WI38 (cell line): Measurements from ENCODE around the gene SPIB.
A peak's percentile ranks its signal among the peaks of the same experiment; 100 is the strongest.

Experiments used
- H3K4me3 ChIP-seq: 2 replicates; pipeline ENCODE4 v1.5.1; 2011; ENCODE audit warnings: low read depth, mild to moderate bottlenecking, control low read depth, low read length
- CTCF ChIP-seq: IDR thresholded peaks from 2 replicates; pipeline ENCODE4 v1.5.1; 2012; ENCODE audit warnings: low read depth, mild to moderate bottlenecking, control low read depth, low read length

SPIB gene

DNA sequence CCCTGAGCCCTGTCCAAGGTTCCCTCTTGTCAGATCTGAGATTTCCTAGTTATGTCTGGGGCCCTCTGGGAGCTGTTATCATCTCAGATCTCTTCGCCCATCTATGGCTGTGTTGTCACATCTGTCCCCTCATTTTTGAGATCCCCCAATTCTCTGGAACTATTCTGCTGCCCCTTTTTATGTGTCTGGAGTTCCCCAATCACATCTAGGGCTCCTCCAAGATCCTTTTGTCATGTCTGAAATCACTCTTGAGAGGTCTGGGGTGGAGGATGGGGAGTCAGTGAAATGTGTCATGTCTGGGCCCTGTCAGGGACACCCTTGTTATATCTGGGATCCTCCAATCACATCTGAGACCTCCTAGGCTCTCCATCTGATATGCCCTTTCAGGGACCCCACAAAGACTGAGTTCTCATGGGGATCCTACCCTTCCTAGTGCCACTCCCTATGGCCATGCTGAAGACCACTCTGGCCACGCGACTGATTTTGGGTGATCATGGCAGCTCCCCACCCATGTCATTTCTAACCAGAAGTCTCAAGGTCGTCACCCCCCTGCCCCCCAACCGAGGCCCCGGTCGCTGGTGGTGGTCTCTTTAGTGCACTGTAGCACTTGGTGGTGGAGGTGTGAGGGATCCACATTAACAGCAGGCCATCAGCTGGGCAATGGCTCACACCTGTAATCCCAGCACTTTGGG is 10.2 kb downstream of the SPIB start:
- TF ChIP-seq CTCF, result no peak
- no peak overlapping the region for H3K4me3 ChIP-seq

- TF ChIP-seq CTCF, result no peak
- peak overlapping the region; percentile 57 for H3K4me3 ChIP-seq
Measured at GRCh38 chr19:50430888-50431342, 12.2 kb downstream of the SPIB start.

DNA sequence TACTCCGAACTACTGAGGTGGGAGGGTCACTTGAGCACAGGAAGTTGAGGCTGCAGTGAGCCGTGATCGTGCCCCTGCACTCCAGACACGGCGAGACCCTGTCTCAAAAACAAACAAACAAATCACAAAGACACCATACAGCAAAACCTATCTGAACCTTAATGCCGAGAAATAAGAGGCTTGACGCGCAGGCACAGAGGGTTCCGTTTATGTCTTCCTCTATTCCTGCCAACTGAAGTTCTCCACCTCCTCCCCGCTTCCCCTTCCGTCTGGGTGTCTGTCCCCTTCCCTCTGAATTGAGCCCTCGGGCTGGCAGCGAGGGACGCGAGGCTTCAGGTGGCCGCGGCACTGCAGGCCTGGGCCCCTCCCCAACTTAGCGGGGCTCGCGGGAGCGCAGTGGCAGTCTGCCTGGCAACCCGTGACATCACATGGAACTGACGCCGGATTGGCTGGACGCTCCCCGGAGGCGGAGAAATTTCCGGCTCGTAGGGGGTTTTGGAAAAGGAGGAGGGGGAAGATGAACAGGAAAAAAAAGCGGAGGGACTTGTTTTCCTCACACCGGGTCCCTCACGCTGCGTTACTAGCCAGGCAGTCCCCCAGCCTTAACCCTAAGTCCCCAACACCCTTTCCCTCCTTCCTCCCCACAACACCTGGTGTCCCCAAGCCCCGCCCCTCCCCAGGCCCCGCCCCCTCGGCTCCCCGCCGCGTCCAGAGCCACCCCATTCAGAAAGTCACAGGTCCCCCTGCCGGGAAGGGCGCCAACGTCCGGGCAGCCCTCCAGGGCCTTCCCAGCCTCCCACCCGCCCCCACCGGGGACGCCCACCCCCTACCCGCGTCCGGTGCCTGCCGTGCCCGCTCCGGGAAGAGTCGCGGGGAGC is 12.8 kb downstream of the SPIB start:
- H3K4me3 ChIP-seq, result peak overlapping the region; percentile 57
- TF ChIP-seq CTCF, result no peak

GRCh38 chr19:50432221-50433028 is 13.7 kb downstream of the SPIB start, which contains the start of gene MYBPC2:
Gene MYBPC2, plus strand, starts transcription at chr19:50432892. Its CDS starts 62 bp downstream, at chr19:50432954.
- H3K4me3 ChIP-seq, result peak within 1 kb of the TSS; percentile 57
- TF ChIP-seq CTCF, result no peak

GRCh38 chr19:50433201-50434180 is 14.8 kb downstream of the SPIB start:
- H3K4me3 ChIP-seq, result no peak overlapping the region
- no peak for TF ChIP-seq CTCF

- no peak overlapping the region for H3K4me3 ChIP-seq
- TF ChIP-seq CTCF, result no peak
Measured at GRCh38 chr19:50434525-50434924, 15.8 kb downstream of the SPIB start.
